Adipocyte (in vitro differentiated cells): ENCODE data around the gene PRG2.
"Not testable (repeated sequence)": the region's sequence is repeated elsewhere in the genome, so short reads cannot be mapped to it uniquely, and the experiment has no call there.

ENCODE experiments used
- DNase-seq: peaks from one replicate; pipeline ENCODE4 v3.0.0-alpha.2; 2015; ENCODE audit warnings: low read depth
- H3K27me3 ChIP-seq: replicated peaks from 2 replicates; pipeline ENCODE4 v1.7.0; 2013; ENCODE audit warnings: mild to moderate bottlenecking, low read length, moderate library complexity; ENCODE audit not compliant: control insufficient read depth, insufficient read depth
- H3K36me3 ChIP-seq: 2 replicates; pipeline ENCODE4 v1.7.0; 2013; ENCODE audit warnings: low read length, mild to moderate bottlenecking, moderate library complexity; ENCODE audit not compliant: control insufficient read depth, insufficient read depth, severe bottlenecking
- H3K4me1 ChIP-seq: 2 replicates; pipeline ENCODE4 v1.7.0; 2013; ENCODE audit warnings: mild to moderate bottlenecking, low read length, moderate library complexity; ENCODE audit not compliant: control insufficient read depth, insufficient read depth
- H3K4me3 ChIP-seq: 2 replicates; pipeline ENCODE4 v1.7.0; 2013; ENCODE audit warnings: mild to moderate bottlenecking, low read length, moderate library complexity
- H3K9ac ChIP-seq: 2 replicates; pipeline ENCODE4 v1.7.0; 2013; ENCODE audit warnings: mild to moderate bottlenecking, low read length, moderate library complexity
- H3K9me3 ChIP-seq: 2 replicates; pipeline ENCODE4 v1.7.0; 2013; ENCODE audit warnings: mild to moderate bottlenecking, low read length, moderate library complexity; ENCODE audit not compliant: control insufficient read depth

Gene PRG2

GRCh38 chr11:57405271-57405860 is 14.9 kb upstream of the PRG2 start:
- Histone ChIP-seq H3K9ac (no peak overlapping the region), H3K9me3 (no peaks in the 10 kb centered on the region), H3K27me3 (no peaks in the 10 kb centered on the region), H3K4me3 (no peak overlapping the region), H3K36me3 (peaks cover 24% of the 10 kb centered on the region), H3K4me1 (peaks cover 28% of the 10 kb centered on the region)
- DNase-seq, result no peak

DNA sequence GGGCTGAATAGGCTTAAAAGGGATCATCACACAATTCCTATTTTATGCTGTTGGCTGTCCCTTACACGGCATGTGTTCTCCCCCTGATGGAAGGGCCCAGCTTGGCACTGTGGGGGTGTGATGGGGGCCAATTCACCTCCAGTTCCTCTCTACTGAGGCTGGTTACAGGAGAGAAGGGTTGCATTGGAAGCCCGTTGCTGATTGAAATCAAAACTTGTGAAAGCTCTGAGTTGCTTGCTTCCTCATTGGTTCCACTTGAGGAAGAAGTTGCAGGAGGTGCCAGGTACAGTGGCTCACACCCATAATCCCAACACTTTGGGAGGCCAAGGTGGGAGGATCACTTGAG is 13.3 kb upstream of the PRG2 start:
- H3K9ac ChIP-seq, result no peak overlapping the region

DNA sequence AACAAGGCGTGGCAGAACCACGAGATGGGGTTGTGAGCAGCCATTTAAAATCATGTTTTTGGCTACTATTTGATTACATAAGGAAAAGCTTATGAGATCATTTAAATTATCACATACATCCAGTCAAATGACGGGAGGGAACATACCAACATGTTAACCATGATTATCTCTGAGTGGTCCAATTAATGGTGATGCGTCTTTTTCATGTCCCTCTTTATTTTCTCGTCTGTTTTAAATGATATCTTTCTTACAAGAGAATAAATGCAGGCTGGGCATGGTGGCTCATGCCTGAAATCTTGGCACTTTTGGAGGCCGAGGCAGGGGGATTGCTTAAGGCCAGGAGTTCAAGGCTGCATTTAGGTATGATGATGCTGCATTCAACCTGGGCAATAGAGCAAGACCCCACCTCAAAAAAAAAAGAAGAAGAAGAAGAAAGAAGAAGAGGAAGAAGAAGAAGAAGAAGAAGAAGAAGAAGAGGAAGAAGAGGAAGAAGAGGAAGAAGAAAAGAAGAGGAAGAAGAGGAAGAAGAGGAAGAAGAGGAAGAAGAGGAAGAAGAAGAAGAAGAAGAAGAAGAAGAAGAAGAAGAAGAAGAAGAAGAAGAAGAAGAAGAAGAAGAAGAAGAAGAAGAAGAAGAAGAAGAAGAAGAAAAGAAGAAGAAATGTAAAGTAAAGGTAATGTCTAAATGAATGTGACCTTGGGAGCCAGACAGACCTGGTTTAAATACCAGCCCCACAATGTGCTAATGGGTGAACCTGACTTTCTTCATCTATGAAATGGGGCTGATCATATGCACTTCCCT is 12.8 kb upstream of the PRG2 start:
- not testable (repeated sequence) for H3K36me3 ChIP-seq, H3K4me3 ChIP-seq, H3K9me3 ChIP-seq, H3K27me3 ChIP-seq, DNase-seq, H3K9ac ChIP-seq
- peaks cover 22% of the 10 kb centered on the region for H3K4me1 ChIP-seq

More for the DNA sequence above, 13.3 kb upstream of the PRG2 start:
- no peak overlapping the region for H3K4me3 ChIP-seq
- peaks cover 14% of the 10 kb centered on the region for H3K36me3 ChIP-seq
- H3K27me3 ChIP-seq, result no peaks in the 10 kb centered on the region
- DNase-seq, result no peak
- H3K4me1 ChIP-seq, result peaks cover 22% of the 10 kb centered on the region
- no peaks in the 10 kb centered on the region for H3K9me3 ChIP-seq

- H3K4me3 ChIP-seq, result no peak overlapping the region
- H3K27me3 ChIP-seq, result no peaks in the 10 kb centered on the region
- H3K9ac ChIP-seq, result no peak overlapping the region
- H3K9me3 ChIP-seq, result no peaks in the 10 kb centered on the region
- H3K36me3 ChIP-seq, result peaks cover under 1% of the 10 kb centered on the region
- DNase-seq, result no peak
- peaks cover 19% of the 10 kb centered on the region for H3K4me1 ChIP-seq
Measured at GRCh38 chr11:57402188-57403002, 11.9 kb upstream of the PRG2 start.

DNA sequence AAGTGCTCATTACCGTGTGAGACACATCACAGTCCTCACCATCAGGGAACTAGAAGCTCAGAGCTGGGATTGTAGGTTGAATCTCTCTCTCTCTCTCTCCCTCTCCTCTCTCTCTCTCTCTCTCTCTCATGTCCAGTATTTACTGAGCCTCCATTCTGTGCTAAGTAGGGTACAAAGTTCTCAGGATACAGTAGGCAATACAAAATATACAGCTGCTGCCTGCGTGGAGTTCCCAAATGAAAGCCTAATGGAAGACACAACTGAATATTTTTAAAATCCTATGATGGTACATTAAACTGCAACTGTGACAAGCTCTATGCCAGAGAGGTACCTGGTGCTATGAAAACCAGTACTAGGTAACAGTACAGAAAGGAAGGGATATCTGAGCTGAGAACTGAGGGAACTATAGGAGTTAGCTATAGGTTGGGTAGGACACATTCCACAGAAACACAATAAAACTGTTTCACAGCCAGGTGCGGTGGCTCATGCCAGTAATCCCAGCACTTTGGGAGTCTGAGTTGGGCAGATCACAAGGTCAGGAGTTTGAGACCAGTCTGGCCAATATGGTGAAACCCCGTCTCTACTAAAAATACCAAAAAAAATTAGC is 9.6 kb upstream of the PRG2 start:
- H3K36me3 ChIP-seq, result no peaks in the 10 kb centered on the region
- no peak for DNase-seq
- H3K9ac ChIP-seq, result no peak overlapping the region
- H3K4me1 ChIP-seq, result no peaks in the 10 kb centered on the region
- H3K4me3 ChIP-seq, result no peak overlapping the region
- no peaks in the 10 kb centered on the region for H3K27me3 ChIP-seq
- no peaks in the 10 kb centered on the region for H3K9me3 ChIP-seq

DNA sequence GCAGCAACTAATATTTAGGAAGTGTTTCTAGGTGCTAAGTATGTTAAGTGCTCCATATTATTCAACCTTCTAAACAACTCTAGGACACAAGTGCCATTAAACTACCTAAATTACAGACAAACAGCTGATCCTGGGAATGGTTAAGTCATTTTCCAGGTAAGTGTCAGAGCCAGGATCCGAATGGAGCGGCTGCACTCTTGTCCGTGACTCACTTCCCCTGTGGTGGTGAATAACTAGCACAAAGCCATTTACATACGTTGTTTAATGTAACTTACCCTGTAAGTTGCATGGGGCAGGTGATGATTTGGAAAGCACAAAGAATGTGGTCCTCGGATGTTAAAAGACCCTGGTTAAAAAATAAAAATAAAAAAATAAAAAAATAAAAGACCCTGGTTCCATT is 8.8 kb upstream of the PRG2 start:
- Histone ChIP-seq H3K9ac (no peak overlapping the region), H3K9me3 (no peaks in the 10 kb centered on the region), H3K36me3 (no peaks in the 10 kb centered on the region), H3K27me3 (no peaks in the 10 kb centered on the region), H3K4me3 (no peak overlapping the region), H3K4me1 (no peaks in the 10 kb centered on the region)
- DNase-seq, result no peak

DNA sequence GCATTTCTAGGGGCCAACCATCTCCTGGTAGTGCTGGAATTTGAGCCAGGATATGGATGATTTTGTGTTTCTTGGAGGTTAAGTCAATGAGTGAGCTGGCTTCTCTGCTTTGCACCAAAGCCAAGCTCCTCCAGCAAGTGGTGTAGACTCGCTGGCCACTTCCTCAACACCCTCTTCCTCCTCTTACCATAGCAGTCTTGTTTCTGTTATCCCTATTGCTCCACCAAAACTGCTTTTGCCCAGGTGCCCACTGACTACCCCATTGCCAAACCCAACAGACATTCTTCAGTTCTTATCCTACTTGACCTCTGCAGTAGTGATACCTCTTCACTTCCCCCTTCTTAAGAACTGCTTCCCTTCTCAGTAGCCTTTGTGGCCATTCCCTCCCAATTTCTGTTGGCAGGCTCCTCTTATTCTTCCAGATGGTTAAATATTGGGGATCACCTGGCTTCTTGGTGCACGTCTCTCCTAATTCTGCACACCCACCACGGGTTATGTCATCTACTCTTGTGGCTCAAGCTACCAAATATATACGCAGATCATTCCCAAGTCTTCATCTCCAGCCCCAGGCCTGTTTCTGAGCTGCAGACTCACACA is 7.0 kb upstream of the PRG2 start:
- no peaks in the 10 kb centered on the region for H3K27me3 ChIP-seq
- H3K9ac ChIP-seq, result no peak overlapping the region
- no peaks in the 10 kb centered on the region for H3K9me3 ChIP-seq
- no peaks in the 10 kb centered on the region for H3K36me3 ChIP-seq
- no peaks in the 10 kb centered on the region for H3K4me1 ChIP-seq
- no peak overlapping the region for H3K4me3 ChIP-seq
- DNase-seq, result no peak

DNA sequence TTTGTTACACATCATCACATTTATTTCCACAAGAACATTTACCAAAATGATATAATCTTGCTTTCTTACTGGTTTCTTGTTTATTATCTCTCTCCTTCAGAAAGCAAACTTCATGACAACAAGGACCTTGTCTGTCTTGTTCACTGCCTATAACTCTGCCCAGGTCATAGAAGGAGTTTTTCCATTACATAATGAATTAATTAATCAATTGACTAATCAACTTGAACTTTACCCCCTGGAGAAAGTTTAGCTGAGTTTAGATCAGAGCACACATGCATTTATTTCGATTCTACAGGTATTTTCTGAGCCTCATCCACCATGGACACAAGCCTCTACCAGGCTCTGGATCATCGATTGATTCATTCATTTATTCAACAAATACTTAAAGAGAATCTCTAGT is 6.3 kb upstream of the PRG2 start:
- no peaks in the 10 kb centered on the region for H3K4me1 ChIP-seq
- H3K9ac ChIP-seq, result no peak overlapping the region
- H3K4me3 ChIP-seq, result no peak overlapping the region
- H3K9me3 ChIP-seq, result no peaks in the 10 kb centered on the region
- no peaks in the 10 kb centered on the region for H3K27me3 ChIP-seq
- no peaks in the 10 kb centered on the region for H3K36me3 ChIP-seq
- DNase-seq, result no peak

- Histone ChIP-seq H3K36me3 (no peaks in the 10 kb centered on the region), H3K9me3 (no peaks in the 10 kb centered on the region), H3K4me3 (no peak overlapping the region), H3K27me3 (no peaks in the 10 kb centered on the region), H3K9ac (no peak overlapping the region), H3K4me1 (no peaks in the 10 kb centered on the region)
- DNase-seq, result no peak
Measured at GRCh38 chr11:57395905-57396623, 5.6 kb upstream of the PRG2 start.

GRCh38 chr11:57394203-57394965 is 3.9 kb upstream of the PRG2 start:
- DNase-seq, result no peak
- H3K4me1 ChIP-seq, result no peaks in the 10 kb centered on the region
- H3K27me3 ChIP-seq, result no peaks in the 10 kb centered on the region

More at GRCh38 chr11:57394203-57394965, 3.9 kb upstream of the PRG2 start:
- Histone ChIP-seq H3K9me3 (no peaks in the 10 kb centered on the region), H3K36me3 (no peaks in the 10 kb centered on the region), H3K4me3 (no peak overlapping the region), H3K9ac (no peak overlapping the region)
